Loucy (cell line): ENCODE results near the gene PRKN.

Experiments used
- H2AFZ ChIP-seq: fragments of 200-600 bp; sonication (generic); 2 replicates; pipeline ENCODE4 v1.6.0; 2016; ENCODE audit warnings: antibody characterized with exemption, mild to moderate bottlenecking, low read length, moderate library complexity
- H3F3A ChIP-seq: fragments of 200-600 bp; 2 replicates; pipeline ENCODE4 v1.6.0; 2016; ENCODE audit warnings: antibody characterized with exemption, low read depth, mild to moderate bottlenecking
- H3K27me3 ChIP-seq: fragments of 200-600 bp; sonication (generic); 2 replicates; pipeline ENCODE4 v1.6.1; 2014; ENCODE audit warnings: low read length, mild to moderate bottlenecking; ENCODE audit not compliant: insufficient read depth, poor library complexity, severe bottlenecking
- H3K36me3 ChIP-seq: fragments of 200-600 bp; sonication (generic); 2 replicates; pipeline ENCODE4 v1.6.1; 2016; ENCODE audit warnings: low read length; ENCODE audit not compliant: insufficient read depth
- H3K4me1 ChIP-seq: fragments of 200-600 bp; sonication (generic); 2 replicates; pipeline ENCODE4 v1.5.1; 2014; ENCODE audit warnings: low read length, mild to moderate bottlenecking; ENCODE audit not compliant: insufficient read depth, poor library complexity, severe bottlenecking
- H3K4me2 ChIP-seq: fragments of 200-600 bp; sonication (generic); 2 replicates; pipeline ENCODE4 v1.6.0; 2014; ENCODE audit warnings: antibody characterized with exemption, low read length, low read depth, mild to moderate bottlenecking; ENCODE audit not compliant: poor library complexity, severe bottlenecking
- H3K4me3 ChIP-seq: fragments of 200-600 bp; sonication (generic); 2 replicates; pipeline ENCODE4 v1.5.1; 2014; ENCODE audit warnings: low read length, mild to moderate bottlenecking, mixed read lengths; ENCODE audit not compliant: poor library complexity, severe bottlenecking
- H3K79me2 ChIP-seq: fragments of 200-600 bp; sonication (generic); 2 replicates; pipeline ENCODE4 v1.6.1; 2014; ENCODE audit warnings: low read length; ENCODE audit not compliant: insufficient read depth
- H3K9ac ChIP-seq: fragments of 200-600 bp; sonication (generic); 2 replicates; pipeline ENCODE4 v1.6.0; 2014; ENCODE audit warnings: mild to moderate bottlenecking, low read depth, low read length, moderate library complexity; ENCODE audit not compliant: poor library complexity, severe bottlenecking
- H3K9me2 ChIP-seq: fragments of 200-600 bp; sonication (generic); replicated peaks from 2 replicates; pipeline ENCODE4 v1.6.1; 2016; ENCODE audit warnings: low read depth, low read length, mixed read lengths
- H3K9me3 ChIP-seq: fragments of 200-600 bp; sonication (generic); 2 replicates; pipeline ENCODE4 v1.6.1; 2014; ENCODE audit warnings: mild to moderate bottlenecking, antibody characterized with exemption, low read length, low read depth; ENCODE audit not compliant: insufficient read depth
- H4K20me1 ChIP-seq: fragments of 200-600 bp; sonication (generic); 2 replicates; pipeline ENCODE4 v1.6.0; 2014; ENCODE audit warnings: antibody characterized with exemption, low read length, mild to moderate bottlenecking; ENCODE audit not compliant: insufficient read depth, poor library complexity, severe bottlenecking
- EZH2phosphoT487 ChIP-seq: fragments of 200-600 bp; IDR thresholded peaks from 2 replicates; pipeline ENCODE4 v1.6.1; 2018; ENCODE audit warnings: antibody characterized with exemption, mild to moderate bottlenecking, moderate library complexity, borderline replicate concordance
- TF ChIP-seq, protein P1 (sequence below): fragments of 200-600 bp; sonication (generic); conservative IDR thresholded peaks from 2 replicates; pipeline ENCODE4 v1.5.1; 2014; ENCODE audit warnings: mild to moderate bottlenecking, antibody characterized with exemption, low read length

The PRKN gene

DNA sequence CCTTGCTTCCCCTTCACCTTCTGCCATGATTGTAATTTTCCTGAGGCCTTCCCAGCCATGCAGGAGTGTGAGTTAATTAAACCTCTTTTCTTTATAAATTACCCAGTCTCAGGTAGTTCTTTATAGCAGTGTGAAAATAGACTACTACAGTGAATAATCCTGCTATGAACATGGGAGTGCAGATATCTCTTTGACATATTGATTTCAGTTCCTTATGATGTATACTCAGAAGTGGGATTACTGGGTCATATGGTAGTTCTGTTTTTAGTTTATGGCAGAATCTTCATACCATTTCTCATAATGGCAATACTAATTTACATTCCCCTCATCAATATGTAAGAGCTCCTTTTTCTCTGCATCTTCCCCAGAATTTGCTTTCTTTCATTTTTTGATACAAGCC is 26.2 kb upstream of the PRKN start:
- no peak overlapping the region for H3K9ac ChIP-seq
- H3K9me2 ChIP-seq = no peaks in the 10 kb centered on the region
- no peaks in the 10 kb centered on the region for H3K9me3 ChIP-seq
- H4K20me1 ChIP-seq = no peaks in the 10 kb centered on the region
- no peaks in the 10 kb centered on the region for H3K27me3 ChIP-seq
- H3F3A ChIP-seq = no peaks in the 10 kb centered on the region
- no peaks in the 10 kb centered on the region for H3K36me3 ChIP-seq
- no peak overlapping the region for H3K4me3 ChIP-seq
- H3K79me2 ChIP-seq = no peaks in the 10 kb centered on the region
- H2AFZ ChIP-seq = no peak overlapping the region
- TF ChIP-seq EZH2phosphoT487 = no peak
- TF ChIP-seq, protein P1, sequence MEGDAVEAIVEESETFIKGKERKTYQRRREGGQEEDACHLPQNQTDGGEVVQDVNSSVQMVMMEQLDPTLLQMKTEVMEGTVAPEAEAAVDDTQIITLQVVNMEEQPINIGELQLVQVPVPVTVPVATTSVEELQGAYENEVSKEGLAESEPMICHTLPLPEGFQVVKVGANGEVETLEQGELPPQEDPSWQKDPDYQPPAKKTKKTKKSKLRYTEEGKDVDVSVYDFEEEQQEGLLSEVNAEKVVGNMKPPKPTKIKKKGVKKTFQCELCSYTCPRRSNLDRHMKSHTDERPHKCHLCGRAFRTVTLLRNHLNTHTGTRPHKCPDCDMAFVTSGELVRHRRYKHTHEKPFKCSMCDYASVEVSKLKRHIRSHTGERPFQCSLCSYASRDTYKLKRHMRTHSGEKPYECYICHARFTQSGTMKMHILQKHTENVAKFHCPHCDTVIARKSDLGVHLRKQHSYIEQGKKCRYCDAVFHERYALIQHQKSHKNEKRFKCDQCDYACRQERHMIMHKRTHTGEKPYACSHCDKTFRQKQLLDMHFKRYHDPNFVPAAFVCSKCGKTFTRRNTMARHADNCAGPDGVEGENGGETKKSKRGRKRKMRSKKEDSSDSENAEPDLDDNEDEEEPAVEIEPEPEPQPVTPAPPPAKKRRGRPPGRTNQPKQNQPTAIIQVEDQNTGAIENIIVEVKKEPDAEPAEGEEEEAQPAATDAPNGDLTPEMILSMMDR = no peak
- no peaks in the 10 kb centered on the region for H3K4me1 ChIP-seq
- no peak overlapping the region for H3K4me2 ChIP-seq

DNA sequence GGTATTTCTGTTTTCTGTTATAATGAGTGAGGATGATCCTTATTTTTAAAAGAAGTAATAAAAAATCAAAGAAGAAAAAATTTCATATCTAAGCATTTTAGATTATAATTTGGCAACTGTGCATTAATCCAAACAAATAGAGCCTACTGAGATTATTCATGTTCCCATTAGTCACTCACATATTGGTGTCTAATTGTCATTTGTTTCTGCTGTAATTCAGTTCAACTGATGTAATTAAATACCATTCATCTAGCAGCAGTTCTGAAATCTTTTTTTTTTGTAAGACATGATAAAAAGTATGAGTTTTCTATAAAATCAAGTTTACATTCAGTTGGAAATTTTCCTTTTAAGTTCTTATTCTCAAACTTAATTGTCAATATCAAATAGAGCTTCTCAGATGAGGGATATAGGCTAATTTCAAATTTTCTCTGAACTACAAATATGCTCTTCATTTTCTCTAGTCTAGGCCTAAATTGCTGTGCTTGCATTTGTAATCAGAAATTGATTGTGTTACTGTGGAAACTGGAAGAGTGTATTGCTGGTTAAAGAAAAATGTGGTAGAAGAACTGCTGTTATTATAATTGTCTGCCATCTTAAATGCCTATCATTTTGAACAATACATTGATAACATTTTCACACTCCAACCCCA is 23.8 kb upstream of the PRKN start:
- Histone ChIP-seq H2AFZ (no peak overlapping the region), H3K79me2 (no peaks in the 10 kb centered on the region), H3F3A (no peaks in the 10 kb centered on the region), H3K9me3 (no peaks in the 10 kb centered on the region), H3K27me3 (no peaks in the 10 kb centered on the region), H3K9ac (no peak overlapping the region), H3K36me3 (no peaks in the 10 kb centered on the region), H4K20me1 (no peaks in the 10 kb centered on the region), H3K4me3 (no peak overlapping the region), H3K9me2 (no peaks in the 10 kb centered on the region), H3K4me2 (no peak overlapping the region), H3K4me1 (no peaks in the 10 kb centered on the region)
- TF ChIP-seq EZH2phosphoT487 = no peak
- TF ChIP-seq, protein P1 = no peak

DNA sequence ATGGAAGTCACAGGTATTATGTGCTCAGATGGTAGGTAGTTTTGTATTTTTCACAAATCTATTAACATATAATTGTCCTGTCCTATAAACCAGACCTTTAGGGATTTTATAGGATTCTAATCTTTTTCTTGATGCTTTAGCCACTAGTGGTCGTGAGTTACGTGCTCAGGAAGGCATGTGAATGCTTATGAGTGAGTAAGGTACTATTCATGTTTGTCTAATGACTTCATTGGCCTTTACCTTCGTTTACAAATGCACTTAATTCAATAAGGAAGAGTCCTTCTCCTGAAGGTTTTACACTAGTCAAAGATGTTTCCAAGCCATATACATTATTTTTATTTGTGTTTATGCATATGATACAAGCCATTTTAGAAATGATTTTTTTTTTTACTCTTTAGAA is 23.2 kb upstream of the PRKN start:
- Histone ChIP-seq H4K20me1 (no peaks in the 10 kb centered on the region), H3K36me3 (no peaks in the 10 kb centered on the region), H3K79me2 (no peaks in the 10 kb centered on the region), H3K9me3 (no peaks in the 10 kb centered on the region), H2AFZ (no peak overlapping the region), H3K4me3 (no peak overlapping the region), H3K4me2 (no peak overlapping the region), H3F3A (no peaks in the 10 kb centered on the region), H3K27me3 (no peaks in the 10 kb centered on the region), H3K9ac (no peak overlapping the region), H3K4me1 (no peaks in the 10 kb centered on the region), H3K9me2 (no peaks in the 10 kb centered on the region)
- TF ChIP-seq, protein P1 = no peak
- TF ChIP-seq EZH2phosphoT487 = no peak
